ENCODE measurements around the gene MGAT3.
A peak's percentile ranks its signal among the peaks of the same experiment; 100 is the strongest.
"Not testable (repeated sequence)": the region's sequence is repeated elsewhere in the genome, so short reads cannot be mapped to it uniquely, and the experiment has no call there.

Gene MGAT3

GRCh38 chr22:39518996-39519680 lies 62.3 kb downstream of the MGAT3 start:
- no peak for FAIRE-seq

GRCh38 chr22:39519681-39520225 lies 62.9 kb downstream of the MGAT3 start:
- FAIRE-seq: peak; percentile 91

- FAIRE-seq: no peak
These were observed 63.7 kb downstream of the MGAT3 start, which contains the start of gene ATF4 for GRCh38 chr22:39520226-39521105. ATF4 (plus strand) TSS chr22:39520562; CDS start chr22:39521446, 884 bp downstream.

- FAIRE-seq: not testable (repeated sequence)
These were observed 64.5 kb downstream of the MGAT3 start for GRCh38 chr22:39521106-39521885.

- FAIRE-seq: not testable (repeated sequence)
These were observed 65.3 kb downstream of the MGAT3 start for GRCh38 chr22:39522091-39522490.

GRCh38 chr22:39522567-39523300 lies 65.9 kb downstream of the MGAT3 start:
- no peak for FAIRE-seq

GRCh38 chr22:39524089-39524752 lies 67.4 kb downstream of the MGAT3 start:
- FAIRE-seq: no peak

- no peak for FAIRE-seq
These were observed 68.2 kb downstream of the MGAT3 start for GRCh38 chr22:39524753-39525657.

- no peak for FAIRE-seq
These were observed 68.8 kb downstream of the MGAT3 start for GRCh38 chr22:39525658-39525975.

- FAIRE-seq: no peak
These were observed 69.9 kb downstream of the MGAT3 start for GRCh38 chr22:39526736-39527171.

- no peak for FAIRE-seq
These were observed 70.7 kb downstream of the MGAT3 start for GRCh38 chr22:39527481-39527961.

- no peak for FAIRE-seq
These were observed 71.4 kb downstream of the MGAT3 start for GRCh38 chr22:39528080-39528661.

- no peak for FAIRE-seq
These were observed 72.1 kb downstream of the MGAT3 start for GRCh38 chr22:39528681-39529486.

GRCh38 chr22:39529487-39529851 lies 72.7 kb downstream of the MGAT3 start:
- FAIRE-seq: no peak

GRCh38 chr22:39530116-39530515 lies 73.3 kb downstream of the MGAT3 start:
- no peak for FAIRE-seq

- FAIRE-seq: no peak
These were observed 74.0 kb downstream of the MGAT3 start for GRCh38 chr22:39530692-39531331.

- FAIRE-seq: peak; percentile 97
These were observed 75.6 kb downstream of the MGAT3 start, which contains the start of gene RPS19BP1 for GRCh38 chr22:39532215-39533073. RPS19BP1 (minus strand) TSS chr22:39532748; CDS start chr22:39532738, 10 bp downstream.
